Activated CD4-positive, alpha-beta T cell treated with anti-CD3 and anti-CD28 coated beads for 1 hour (primary cell): ENCODE results near the gene LRRC18.

ENCODE experiments used
- DNase-seq: peaks from one replicate; pipeline ENCODE4 v3.0.0-alpha.2; 2020

Gene LRRC18

GRCh38 chr10:48905311-48905710 lies 34.3 kb downstream of the LRRC18 start:
- DNase-seq, result no peak

DNA sequence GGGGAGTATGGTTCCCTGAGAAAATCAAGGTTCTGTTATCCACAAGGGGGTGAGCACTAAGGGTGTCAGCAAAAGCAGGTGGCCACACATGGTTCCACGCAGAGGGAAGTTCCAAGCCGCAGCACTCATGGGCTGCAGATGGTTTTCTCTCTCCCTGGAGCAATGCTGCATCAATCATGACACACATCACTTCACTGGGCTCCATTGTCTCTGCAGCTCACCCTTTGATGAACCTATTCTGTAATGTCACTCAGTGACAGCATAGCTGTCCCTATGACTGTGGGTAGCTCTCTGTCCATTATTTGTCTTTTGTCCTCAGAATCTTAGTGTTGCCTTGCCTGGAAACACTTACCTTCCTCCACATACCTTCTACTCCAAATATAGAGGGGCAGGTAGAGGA lies 34.8 kb downstream of the LRRC18 start:
- no peak for DNase-seq

DNA sequence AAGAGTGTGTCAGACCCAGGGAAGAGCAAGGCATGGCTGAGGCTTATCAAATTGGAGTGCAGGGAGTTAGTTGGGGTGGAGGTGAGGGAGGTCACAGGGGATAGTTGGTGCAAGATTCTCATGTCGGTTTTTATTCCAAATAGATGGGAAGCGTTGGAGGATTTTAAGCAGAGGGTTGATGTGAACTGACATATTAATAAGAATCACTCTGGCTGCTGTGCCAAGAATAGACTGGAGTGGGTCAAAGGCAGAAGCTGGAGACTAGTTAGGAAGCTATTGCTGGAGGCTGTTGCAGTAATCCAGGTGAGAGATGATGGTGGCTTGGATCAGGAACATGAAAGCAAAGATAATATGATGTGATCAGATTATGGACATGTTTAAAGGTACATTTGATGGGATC lies 36.5 kb downstream of the LRRC18 start:
- DNase-seq, result no peak

- no peak for DNase-seq
Observed at GRCh38 chr10:48902096-48902495, 37.5 kb downstream of the LRRC18 start.

DNA sequence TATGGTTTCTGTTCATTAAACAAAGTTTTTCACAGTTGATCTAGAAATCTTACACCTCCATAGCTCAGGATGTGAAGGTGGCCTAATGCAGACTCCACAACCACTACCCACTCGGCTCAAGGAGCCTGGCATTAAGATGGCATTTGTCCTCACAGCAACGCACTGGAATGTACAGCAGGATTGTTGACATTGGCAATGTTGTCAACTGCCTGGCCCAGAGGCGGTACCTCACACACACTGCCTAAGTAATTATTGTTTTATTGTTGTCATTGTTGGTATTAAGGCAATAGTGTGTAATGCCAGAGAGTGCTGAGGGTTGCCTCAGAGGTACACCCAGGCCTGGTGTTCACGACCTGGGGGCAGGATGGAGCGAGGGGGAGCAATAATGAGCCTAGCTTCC lies 38.3 kb downstream of the LRRC18 start:
- DNase-seq, result no peak

DNA sequence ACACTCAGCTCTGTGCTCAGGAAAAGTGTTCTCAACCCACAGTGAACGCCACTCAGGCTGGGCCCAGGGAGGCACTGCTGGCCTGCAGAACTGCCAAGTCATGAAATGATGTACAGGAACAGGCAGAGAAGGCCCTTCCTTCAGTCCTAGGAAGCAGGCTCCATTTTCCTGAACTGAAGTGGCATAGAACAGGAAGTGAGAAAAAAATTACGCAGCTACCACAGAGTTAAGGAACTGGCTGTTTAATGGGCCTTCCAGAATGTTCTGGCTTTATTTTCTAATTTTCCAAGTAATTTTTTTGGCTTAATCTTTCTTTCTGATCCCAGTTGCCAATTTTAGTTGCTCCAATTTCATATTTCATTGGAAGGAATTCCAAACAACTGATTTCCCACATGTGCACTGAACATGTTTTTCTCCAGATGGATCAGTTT lies 39.3 kb downstream of the LRRC18 start:
- no peak for DNase-seq

DNA sequence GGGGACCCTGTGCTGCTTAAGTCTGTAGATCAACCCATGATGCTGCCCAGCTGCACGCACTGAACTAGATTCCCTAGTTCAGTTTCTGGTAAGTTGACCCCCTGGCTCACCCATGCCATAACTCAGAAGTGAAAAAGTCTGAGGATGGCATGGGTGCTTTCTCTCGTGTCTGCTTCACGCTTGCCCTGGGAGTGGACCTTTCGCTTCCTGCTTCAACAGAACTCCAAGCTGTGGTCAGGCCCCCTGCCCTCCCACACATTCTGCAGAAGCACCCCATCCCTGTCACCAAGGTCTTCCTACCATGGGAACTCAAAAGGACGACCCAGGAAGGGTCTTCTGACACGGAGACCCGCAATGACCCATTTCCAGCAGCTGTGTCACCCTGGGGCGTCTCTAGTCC lies 39.9 kb downstream of the LRRC18 start:
- DNase-seq, result no peak

DNA sequence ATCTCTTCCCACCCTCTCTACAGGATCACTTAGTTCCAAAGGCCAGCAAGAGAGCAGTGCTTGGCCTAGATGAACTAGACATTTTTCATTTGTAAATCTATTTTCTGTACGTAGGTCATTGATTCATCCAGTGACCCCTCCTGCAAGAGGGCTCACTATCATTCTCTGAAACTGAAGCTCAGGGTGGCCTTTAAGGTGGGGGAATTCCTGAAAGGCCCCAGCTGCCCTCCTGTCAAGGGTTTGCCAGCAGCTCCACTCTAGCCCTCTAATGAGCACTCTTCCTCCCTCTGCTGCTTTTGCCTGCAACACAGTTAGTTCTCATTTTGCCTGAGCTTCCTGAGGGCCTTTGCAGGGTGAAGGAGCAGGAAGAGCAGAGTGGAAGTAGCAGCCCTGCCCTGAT lies 41.2 kb downstream of the LRRC18 start:
- DNase-seq, result no peak

DNA sequence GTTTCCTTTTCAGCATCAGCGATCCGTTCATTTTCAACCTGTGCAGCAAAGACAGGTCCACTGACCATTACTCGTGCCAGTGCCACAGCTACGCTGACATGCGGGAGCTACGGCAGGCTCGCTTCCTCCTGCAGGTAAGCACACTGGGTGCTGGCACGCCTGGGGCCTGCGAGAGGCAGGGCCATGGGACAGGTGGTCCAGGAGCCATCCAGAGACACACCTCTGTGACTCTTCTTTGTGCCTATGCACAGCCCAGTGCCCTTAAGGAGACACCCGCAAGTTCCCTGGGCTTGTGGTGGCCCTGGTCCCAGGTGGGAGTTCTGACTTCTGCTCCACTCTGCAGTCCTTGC lies 42.2 kb downstream of the LRRC18 start:
- DNase-seq, result no peak

DNA sequence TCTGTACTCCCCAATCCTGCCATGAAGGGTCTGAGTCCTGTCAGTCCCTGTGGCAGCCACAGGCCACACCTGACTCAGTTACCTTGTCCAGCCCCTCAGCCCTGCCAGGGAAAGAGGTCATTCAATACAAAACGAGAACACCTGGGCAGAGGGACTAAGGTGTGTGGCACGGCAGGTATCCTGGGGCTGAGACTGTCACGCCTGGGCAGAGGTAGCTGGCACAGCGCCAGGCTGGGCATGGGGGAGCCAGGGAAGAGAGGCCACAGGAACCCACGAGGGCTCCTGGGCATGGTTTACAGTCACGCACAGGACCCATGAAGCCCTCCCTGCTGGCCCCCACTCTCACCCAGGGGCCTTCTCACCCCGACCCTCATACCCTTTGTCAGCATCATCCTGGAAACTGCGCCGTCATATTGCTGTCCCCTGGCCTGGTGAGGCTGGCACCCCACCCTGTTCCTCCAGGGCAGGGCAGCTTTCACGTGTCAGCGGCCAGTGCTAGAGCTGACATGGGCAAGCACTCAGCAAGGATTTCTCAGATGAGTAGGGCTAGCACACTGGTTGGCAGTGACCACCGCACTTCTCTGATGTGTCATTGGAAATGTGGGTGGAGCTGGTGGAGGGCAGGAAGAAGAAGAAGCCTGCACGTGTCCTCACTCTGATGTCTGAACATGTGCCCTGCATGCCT lies 42.7 kb downstream of the LRRC18 start:
- DNase-seq, result no peak

DNA sequence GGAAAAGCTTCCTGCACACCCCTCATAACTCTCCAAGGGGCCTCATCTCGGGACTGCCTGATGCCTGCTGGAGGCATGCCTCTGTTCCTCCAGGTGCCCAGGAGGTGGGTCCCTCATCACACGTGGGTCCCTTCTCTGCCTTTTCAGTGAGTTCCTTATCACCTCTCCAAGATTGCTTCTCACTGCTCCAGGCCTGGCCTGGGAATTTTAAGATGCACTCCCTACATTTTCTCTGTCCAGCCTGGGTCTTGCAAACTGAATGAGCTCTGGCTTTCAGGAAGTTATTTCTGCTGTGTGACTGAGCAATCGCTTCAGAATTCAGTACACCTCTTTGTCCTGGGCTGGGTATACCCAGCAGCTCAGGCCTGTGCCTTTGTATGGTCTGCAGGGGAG lies 43.8 kb downstream of the LRRC18 start:
- no peak for DNase-seq

DNA sequence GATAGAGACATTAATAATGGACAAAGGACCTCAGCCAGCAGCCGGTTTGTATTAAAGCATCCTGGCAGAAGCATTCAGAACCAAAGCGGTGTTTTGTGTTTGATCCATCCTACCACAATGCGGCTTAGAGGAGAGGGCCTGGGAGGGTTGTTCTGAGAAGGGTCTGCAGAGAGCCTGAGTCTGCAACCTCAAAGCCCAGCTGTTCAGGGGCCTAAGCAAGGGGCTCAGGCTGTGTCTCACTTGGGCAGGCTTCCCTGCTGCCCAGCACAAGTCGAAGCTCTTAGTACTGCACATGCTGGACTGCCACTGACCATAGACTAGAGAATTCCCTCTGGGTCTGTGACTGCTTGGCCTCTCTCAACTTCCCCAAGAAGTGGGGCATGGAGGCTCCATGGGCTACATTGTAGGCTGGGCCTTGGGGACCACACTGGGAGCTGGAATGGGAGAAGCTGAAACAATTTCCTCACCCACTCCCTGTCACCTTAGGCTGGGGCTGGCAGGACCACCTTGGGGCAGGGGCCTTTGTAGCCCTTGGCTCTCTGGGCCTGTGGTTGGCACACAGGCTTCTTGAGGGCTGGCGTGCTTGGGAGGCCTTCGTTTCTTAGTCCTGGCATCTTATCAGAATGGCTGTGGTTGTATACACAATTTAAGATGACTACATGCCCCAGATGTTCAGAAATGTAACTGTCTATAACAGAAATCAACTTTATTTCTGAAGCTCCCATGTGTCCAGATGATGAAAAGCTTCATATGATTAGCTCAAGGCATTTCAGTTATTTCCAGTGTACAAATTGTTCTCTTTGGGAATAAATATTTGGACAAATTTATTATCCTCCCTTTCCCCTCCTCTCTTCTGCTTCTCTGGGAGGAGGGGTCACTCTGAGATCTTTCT lies 44.5 kb downstream of the LRRC18 start:
- DNase-seq, result no peak

DNA sequence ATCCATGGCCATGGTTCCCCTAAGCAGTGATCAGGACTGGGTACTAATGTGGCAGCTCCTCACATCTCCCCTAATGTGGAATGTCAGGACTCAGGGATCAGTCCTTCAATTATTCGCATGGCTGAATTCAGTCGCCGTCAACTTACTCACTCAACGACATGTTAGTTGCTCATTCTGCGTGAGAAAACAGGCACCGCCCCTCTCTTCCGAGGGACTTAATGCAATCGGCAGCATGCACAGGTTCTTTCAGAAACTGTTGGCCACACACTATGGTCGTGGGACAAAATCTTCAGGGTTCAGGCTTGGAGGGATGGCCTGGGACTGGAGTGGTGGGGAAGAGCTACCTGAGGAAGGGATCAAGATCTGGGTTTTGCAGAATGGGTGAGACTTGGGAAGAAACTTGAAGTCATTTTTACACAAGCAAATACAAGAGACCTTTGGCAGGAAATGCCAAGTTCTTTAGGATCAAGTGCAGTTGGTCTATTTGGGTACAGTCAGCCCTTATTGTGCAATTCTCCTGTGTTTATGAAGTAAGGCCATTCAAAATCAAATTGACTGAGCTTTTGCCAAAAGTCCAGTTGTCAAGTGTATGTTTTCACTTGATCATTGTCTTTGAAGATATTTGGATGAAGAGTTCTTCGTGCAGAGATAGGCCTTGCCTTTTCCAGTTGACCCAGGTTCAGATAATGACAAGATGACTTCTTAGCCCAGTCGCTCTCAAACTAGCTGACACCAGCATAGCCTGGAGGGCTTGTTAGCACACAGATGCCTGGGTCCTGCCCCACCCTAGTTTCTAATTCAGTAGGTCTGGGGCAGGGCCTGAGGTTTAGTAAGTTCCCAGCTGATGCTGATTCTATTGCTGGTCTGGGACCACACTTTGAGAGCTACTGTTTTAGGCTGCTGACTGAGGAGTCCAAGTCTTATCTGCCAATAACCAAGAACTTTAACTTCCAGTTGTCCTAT lies 48.5 kb downstream of the LRRC18 start:
- no peak for DNase-seq

- DNase-seq, result no peak
Observed at GRCh38 chr10:48887982-48888381, 51.7 kb downstream of the LRRC18 start.

- no peak for DNase-seq
Observed at GRCh38 chr10:48885376-48885775, 54.3 kb downstream of the LRRC18 start.

DNA sequence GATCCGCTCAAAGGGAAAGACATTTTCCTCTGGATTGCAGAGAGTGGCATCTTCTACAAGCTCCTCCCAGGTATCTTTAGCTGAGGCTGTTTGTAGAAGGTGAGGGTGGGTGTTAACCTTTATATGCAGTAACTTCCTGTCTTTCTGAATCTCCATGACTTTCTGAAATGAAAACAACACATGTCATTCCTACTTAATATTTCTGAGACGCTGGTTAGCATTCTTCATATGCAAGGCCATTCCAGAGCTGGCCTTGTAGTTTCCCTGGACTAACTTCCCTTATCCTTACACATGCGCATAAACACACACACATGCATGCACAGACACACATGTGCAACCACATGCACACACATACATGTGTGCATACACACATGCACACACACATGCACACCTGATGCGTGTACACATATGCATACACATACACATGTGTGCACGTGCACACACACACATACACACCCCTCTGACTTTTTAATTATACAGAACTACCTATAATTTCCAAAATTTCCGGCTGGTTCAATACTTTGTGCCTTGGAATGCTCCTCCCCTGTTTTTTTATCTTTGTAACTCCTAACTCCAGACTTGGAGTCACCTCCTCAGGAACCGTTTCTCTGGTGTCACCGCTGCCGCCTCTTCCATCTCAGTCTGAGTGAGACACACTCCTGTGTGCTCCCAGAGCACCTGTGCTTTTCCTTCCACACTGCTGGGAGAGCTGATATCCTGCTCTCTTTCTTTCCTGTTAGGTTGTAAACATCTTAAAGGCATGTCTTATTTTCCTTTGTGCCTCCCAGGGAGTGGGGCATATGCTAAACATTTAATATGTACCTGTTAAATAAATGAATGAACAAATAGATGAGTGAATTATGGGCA lies 55.2 kb downstream of the LRRC18 start:
- DNase-seq, result no peak

- DNase-seq, result no peak
Observed at GRCh38 chr10:48883701-48884100, 55.9 kb downstream of the LRRC18 start.

- DNase-seq, result no peak
Observed at GRCh38 chr10:48882881-48883280, 56.8 kb downstream of the LRRC18 start.

GRCh38 chr10:48881937-48882336 lies 57.7 kb downstream of the LRRC18 start:
- no peak for DNase-seq

- no peak for DNase-seq
Observed at GRCh38 chr10:48880016-48880705, 59.5 kb downstream of the LRRC18 start.

DNA sequence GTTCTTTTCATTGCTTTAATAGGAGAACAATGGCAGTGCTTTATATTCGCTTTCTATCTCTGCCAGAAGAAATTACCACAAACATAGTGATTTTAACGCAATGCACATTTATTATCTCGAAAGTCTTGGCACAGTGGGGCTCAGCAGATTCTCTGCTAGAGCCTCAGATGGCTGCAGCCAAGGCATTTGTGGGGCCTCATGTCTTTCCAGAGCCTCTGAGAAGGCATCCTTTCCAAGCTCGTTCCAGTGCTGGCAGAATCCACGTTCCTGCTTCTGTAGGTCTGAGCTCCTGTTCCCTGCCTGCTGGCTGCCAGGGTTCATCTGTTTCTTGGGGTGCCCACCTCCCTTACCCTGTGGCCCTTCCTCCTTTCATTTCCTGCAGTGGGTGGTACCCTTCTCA lies 60.2 kb downstream of the LRRC18 start:
- no peak for DNase-seq

DNA sequence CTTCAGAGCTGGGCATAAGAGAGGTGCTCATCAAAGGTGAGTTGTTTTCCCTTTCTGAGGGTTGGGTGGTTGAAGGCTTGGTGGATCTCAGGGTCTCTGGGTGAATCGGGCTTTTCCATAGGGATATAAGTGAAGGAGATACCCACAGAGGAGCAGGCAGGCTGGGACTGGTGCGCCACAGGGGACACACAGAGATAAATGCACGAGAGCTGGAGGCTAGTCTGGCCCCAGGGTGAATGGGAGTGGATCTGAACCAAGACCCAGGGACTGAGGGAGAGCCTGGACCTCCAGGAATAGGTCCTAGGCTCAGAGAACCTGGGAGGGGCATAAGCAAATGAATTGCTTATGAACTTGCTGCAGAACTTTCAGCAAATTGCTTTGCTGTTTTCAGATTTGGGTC lies 61.5 kb downstream of the LRRC18 start:
- no peak for DNase-seq
